Right atrium auricular region (tissue), 2 donors: ENCODE measurements around the gene CDK6. TPM values are rescaled to one million over a fixed set of nuclear protein-coding genes. Genes with fewer than 3 reads are reported as not detected.
"Not testable (repeated sequence)": the region's sequence is repeated elsewhere in the genome, so short reads cannot be mapped to it uniquely, and the experiment has no call there.

Experiments
- DNase-seq: peaks from one replicate; pipeline ENCODE4 v3.0.0-alpha.2; 2019; ENCODE audit warnings: low spot score
- H3K27ac ChIP-seq, 2 donors: fragments of 200-600 bp; sonication (generic); 1 replicate in 1 of 2; 2 replicates in 1 of 2; pipeline ENCODE4 v1.5.1; 2016 to 2019
- H3K27me3 ChIP-seq, 2 donors: fragments of 200-600 bp; sonication (generic); one replicate each; pipeline versions ENCODE4 v1.5.1 to v1.6.0; 2017 to 2019
- H3K36me3 ChIP-seq: fragments of 200-600 bp; sonication (generic); one replicate; pipeline ENCODE4 v1.5.1; 2016
- H3K4me1 ChIP-seq, 2 donors: fragments of 200-600 bp; sonication (generic); one replicate each; pipeline versions ENCODE4 v1.5.1 to v1.6.0; 2017 to 2019
- H3K4me3 ChIP-seq, 2 donors: fragments of 200-600 bp; sonication (generic); 1 replicate in 1 of 2; 2 replicates in 1 of 2; pipeline ENCODE4 v1.5.1; 2017 to 2019; ENCODE audit warnings: mild to moderate bottlenecking in 1 of 2, moderate library complexity in 1 of 2
- H3K9me3 ChIP-seq, 2 donors: fragments of 200-600 bp; sonication (generic); one replicate each; pipeline ENCODE4 v1.5.1; 2019
- CTCF ChIP-seq, 2 donors: fragments of 200-600 bp; sonication (generic); IDR thresholded peaks; one replicate each; pipeline ENCODE4 v1.5.1; 2019; ENCODE audit warnings: antibody characterized with exemption in 2 of 2
- total RNA-seq, 2 donors: library from RNA; depleted of rRNA; stranded (reverse); fragments of >200 nt; gene quantifications; one replicate each; pipeline ENCODE4 v1.1.0, GENCODE V29; 2016

CDK6 gene
- total RNA-seq, 2 donors from 2014 or later: 10.6 to 12.4 TPM

- Histone ChIP-seq H3K27ac (no peak overlapping the region), H3K4me3 (no peak overlapping the region), H3K4me1 (no peaks in the 10 kb centered on the region)
These were observed 87.0 kb downstream of the CDK6 start for GRCh38 chr7:92749327-92749755.

GRCh38 chr7:92748495-92748894 is 87.9 kb downstream of the CDK6 start:
- Histone ChIP-seq H3K4me1 (no peaks in the 10 kb centered on the region), H3K4me3 (no peak overlapping the region), H3K27me3 (no peaks in the 10 kb centered on the region), H3K36me3 (no peaks in the 10 kb centered on the region), H3K9me3 (no peaks in the 10 kb centered on the region), H3K27ac (no peak overlapping the region)
- TF ChIP-seq CTCF (IDR thresholded peaks at IDR 0.05): no peak
- DNase-seq: no peak

More at GRCh38 chr7:92749327-92749755, 87.0 kb downstream of the CDK6 start:
- no peaks in the 10 kb centered on the region for H3K36me3 ChIP-seq
- TF ChIP-seq CTCF (IDR thresholded peaks at IDR 0.05): no peak
- H3K9me3 ChIP-seq: no peaks in the 10 kb centered on the region
- no peaks in the 10 kb centered on the region for H3K27me3 ChIP-seq
- DNase-seq: no peak

- H3K4me1 ChIP-seq: peaks cover 0 to 5% of the 10 kb centered on the region in 2 donors
- H3K4me3 ChIP-seq: no peak overlapping the region
- no peak for TF ChIP-seq CTCF (IDR thresholded peaks at IDR 0.05)
- no peak overlapping the region for H3K27ac ChIP-seq
- no peaks in the 10 kb centered on the region for H3K36me3 ChIP-seq
- no peak for DNase-seq
- no peaks in the 10 kb centered on the region for H3K27me3 ChIP-seq
- H3K9me3 ChIP-seq: no peaks in the 10 kb centered on the region
These were observed 89.1 kb downstream of the CDK6 start for GRCh38 chr7:92747041-92747835.

GRCh38 chr7:92745241-92745640 is 91.1 kb downstream of the CDK6 start:
- Histone ChIP-seq H3K36me3 (no peaks in the 10 kb centered on the region), H3K4me3 (no peak overlapping the region), H3K4me1 (peaks cover 0 to 8% of the 10 kb centered on the region in 2 donors), H3K27me3 (no peaks in the 10 kb centered on the region), H3K27ac (no peak overlapping the region), H3K9me3 (no peaks in the 10 kb centered on the region)
- no peak for DNase-seq
- TF ChIP-seq CTCF (IDR thresholded peaks at IDR 0.05): no peak

- not testable (repeated sequence) for H3K27ac ChIP-seq, DNase-seq, H3K4me3 ChIP-seq
These were observed 92.2 kb downstream of the CDK6 start for GRCh38 chr7:92744180-92744579.

GRCh38 chr7:92742186-92742585 is 94.2 kb downstream of the CDK6 start:
- Histone ChIP-seq H3K4me1 (peaks cover 0 to 8% of the 10 kb centered on the region in 2 donors), H3K36me3 (no peaks in the 10 kb centered on the region), H3K4me3 (no peak overlapping the region), H3K27ac (no peak overlapping the region), H3K27me3 (no peaks in the 10 kb centered on the region), H3K9me3 (no peaks in the 10 kb centered on the region)
- DNase-seq: no peak
- TF ChIP-seq CTCF (IDR thresholded peaks at IDR 0.05): no peak

More at GRCh38 chr7:92744180-92744579, 92.2 kb downstream of the CDK6 start:
- not testable (repeated sequence) for H3K9me3 ChIP-seq, H3K27me3 ChIP-seq, H3K36me3 ChIP-seq, H3K4me1 ChIP-seq
